HG02588 (cell line): ENCODE results near the gene UVRAG.

Experiments
- ATAC-seq: cut with Tn5 transposase; IDR thresholded peaks from one replicate; pipeline ENCODE4 v1.9.1; 2021; ENCODE audit warnings: mild to moderate bottlenecking, moderate library complexity; ENCODE audit not compliant: unreplicated experiment

The UVRAG gene

GRCh38 chr11:75996523-75997442, 181.8 kb downstream of the UVRAG start:
- ATAC-seq: no peak

GRCh38 chr11:76004400-76004799, 189.4 kb downstream of the UVRAG start:
- ATAC-seq: no peak

DNA sequence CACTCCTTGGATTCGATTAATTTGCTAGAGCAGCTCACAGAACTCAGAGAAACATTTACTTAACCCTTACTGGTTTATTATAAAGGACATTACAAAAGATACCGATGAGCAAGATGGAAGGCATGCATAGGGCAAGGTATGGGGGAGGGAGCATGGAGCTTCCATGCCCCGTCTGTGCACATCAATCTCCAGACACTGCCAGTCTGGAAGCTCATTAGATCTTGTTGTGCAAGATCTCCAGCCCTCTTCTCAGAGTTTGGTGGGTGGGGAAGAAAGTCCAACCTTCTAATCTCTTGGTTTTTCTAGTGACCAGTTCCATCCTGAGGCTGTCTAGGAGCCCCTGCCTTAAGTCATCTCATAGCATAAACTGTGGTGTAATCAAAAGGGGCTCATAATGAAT, 190.7 kb downstream of the UVRAG start:
- ATAC-seq: no peak

DNA sequence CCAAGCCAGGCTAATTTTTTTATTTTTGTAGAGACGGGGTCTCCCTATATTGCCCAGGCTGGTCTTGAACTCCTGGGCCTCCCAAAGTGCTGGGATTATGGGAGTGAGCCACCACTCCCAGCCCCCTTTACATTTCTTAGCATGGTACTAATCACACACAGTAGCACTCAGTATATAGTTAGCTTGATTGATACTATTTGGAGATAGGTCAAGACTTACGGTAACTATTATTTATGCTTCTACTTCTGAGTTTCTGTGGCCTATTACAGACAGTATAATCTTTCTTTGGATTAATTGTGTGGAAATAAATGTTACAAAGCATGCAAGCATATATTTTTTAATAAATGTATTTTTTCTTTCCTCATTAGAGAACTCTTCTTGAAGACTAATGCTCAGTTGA, 192.2 kb downstream of the UVRAG start:
- ATAC-seq: no peak

- no peak for ATAC-seq
Measured at GRCh38 chr11:76008474-76008873, 193.5 kb downstream of the UVRAG start.

DNA sequence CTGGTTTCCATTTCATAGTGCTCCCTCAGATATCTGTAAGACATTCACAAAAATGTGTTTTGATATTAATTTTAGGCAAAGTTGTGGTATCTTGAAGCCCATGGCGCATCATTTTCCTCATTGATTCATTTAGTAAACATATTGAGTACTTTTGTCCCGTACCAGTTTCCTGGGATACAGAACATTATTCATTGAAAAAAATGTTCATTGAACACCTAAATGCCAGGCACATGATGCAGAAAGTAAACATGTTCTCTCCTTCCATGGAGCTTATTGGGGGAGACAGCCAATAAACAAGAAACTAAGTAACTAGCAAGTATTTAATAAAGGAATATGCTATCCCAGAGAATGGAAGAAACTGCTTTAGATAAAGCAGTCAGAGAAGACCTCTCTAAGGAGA, 195.0 kb downstream of the UVRAG start:
- ATAC-seq: no peak

GRCh38 chr11:76013526-76013925, 198.5 kb downstream of the UVRAG start:
- ATAC-seq: no peak

- ATAC-seq: no peak
Measured at GRCh38 chr11:76023236-76024068, 208.4 kb downstream of the UVRAG start.

GRCh38 chr11:76025068-76025467, 210.1 kb downstream of the UVRAG start:
- no peak for ATAC-seq

DNA sequence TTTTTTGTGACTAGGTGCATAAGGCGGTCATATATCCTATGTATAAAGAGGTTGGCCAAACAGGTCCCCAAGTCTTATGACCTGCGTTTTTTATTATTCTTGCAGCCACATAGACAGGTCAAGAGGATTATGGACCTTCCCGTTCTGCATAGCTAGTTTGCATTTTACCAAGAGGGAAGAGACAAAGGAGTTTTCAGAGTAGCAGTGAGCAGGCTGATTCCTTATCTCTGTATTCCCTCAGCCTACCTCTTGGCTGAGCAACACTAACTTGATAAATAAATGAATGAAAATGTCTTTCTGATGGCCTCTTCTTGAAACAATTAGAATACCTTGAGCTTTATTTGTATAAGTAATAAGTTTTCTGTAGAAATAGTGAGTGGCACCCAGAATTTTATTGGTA, 210.8 kb downstream of the UVRAG start:
- no peak for ATAC-seq

DNA sequence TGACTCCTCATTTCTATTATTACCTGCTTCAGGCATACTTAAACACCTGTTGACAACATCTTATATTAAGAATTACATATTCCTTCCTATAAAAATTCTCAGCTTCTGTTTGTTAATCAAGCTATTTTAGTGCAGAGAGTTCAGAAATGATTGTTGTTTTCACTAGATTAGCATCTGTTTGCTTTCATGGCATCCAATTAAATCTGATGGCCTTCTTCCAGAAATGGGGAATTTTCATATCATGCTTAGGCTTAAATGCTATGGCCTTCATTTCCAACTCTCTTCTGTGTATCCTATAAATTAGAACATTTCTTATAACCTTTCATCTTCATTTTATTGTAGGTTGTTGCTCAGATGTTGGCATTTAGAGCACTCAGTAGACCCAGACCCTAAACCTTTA, 211.3 kb downstream of the UVRAG start:
- no peak for ATAC-seq

GRCh38 chr11:76026862-76027261, 211.9 kb downstream of the UVRAG start:
- no peak for ATAC-seq

DNA sequence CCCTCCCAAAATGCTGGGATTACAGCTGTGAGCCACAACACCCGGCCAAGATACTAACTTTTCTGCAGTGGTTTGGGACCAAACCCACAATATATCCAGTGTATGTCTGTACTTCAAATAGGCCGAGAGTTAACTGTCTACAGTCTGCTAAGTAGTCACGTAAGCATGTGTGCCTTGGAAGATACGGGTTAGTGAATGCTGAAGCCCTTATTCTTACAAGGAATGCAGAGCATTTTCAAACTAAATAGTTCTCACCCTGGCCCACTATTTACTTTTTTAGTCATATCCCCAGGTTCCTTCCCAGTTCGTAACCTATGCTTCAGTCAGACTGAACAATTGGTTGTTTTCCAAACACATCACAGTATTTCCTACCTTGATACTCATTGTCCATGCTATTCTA, 215.3 kb downstream of the UVRAG start:
- no peak for ATAC-seq

- no peak for ATAC-seq
Measured at GRCh38 chr11:76030968-76031590, 216.1 kb downstream of the UVRAG start.

GRCh38 chr11:76033699-76034098, 218.7 kb downstream of the UVRAG start:
- no peak for ATAC-seq

GRCh38 chr11:76035020-76035419, 220.0 kb downstream of the UVRAG start:
- ATAC-seq: no peak

GRCh38 chr11:76038608-76039007, 223.6 kb downstream of the UVRAG start:
- no peak for ATAC-seq

- ATAC-seq: no peak
Measured at GRCh38 chr11:76041208-76041607, 226.2 kb downstream of the UVRAG start.

DNA sequence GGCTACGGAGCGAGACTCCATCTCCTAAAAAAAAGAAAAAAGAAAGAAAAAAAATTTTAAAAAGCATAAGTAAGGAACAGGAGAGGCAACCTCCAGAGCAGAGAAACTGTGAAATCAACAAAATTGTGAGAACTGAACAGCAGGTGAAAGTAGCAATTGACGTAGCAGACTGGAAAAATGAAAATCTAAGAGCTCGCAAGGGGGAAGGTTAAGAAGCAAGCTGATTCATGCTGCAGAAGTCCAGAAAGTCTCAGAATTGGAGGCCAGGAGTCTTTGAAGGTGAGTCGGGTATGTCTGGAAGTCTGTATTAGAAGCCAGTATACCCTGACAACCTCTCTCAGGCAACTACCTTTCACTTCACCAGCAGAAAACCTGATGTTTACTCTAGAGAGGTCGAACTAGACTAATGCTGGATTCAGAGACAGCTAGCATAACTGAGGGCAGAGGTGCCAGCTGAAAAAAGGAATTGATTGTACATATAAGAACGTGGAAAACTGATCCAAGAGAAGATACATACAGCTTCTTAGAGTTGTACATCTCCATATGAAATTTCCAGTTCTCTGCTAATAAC, 229.8 kb downstream of the UVRAG start:
- no peak for ATAC-seq

DNA sequence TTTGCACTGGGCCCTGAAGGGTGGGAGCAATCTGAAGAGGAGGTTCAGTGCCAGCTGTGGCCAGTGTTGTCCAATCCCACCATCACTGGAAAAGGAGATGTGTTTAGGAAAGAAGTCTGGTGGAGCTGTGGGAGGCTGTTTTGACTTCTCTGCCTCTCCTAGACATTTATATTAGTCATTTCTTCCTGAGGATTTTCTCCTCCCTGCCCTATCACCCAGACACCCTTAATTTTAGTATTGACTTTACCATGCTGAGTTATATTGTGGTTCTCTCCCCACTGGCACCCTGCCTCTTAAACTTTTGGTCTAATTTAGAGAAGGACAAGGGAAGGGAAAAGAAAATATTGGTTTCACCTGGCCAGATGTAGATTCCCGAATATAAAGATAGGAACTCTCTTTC, 232.2 kb downstream of the UVRAG start:
- no peak for ATAC-seq

DNA sequence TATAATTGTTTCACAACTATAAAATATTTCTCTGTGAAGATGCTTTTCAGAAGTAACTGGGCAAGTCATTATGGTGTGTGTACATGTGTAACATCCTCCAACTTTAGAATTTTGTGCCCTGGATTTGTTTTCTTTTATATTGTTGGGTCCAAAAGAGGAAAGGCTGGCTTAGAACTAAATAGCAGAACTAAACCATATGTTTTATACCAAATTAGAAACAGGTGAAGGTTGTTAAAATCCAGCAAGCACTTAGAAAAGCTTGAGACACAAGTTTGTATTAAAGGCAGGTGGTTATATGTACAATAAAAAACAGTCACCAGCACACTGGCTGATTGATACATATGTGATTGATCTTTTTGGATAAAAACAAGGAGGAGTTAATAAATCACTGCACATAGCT, 232.8 kb downstream of the UVRAG start:
- ATAC-seq: no peak
